ENCODE measurements around the gene SMCO2. TPM values are rescaled to one million over a fixed set of nuclear protein-coding genes. Genes with fewer than 3 reads are reported as not detected.

The SMCO2 gene
- total and polyA plus RNA-seq, 4 donors, result not detected

GRCh38 chr12:27498761-27499160, 52.2 kb downstream of the SMCO2 start:
- no peak overlapping the region for H3K4me3 ChIP-seq (ENCODE audit: low read depth in 1 of 3, low read length in 3 of 3)
- H3K4me1 ChIP-seq (ENCODE audit: control insufficient read depth in 4 of 4, insufficient read depth in 4 of 4, low read length in 3 of 4), result no peaks in the 10 kb centered on the region
- WGBS, result 76% methylated on average over 5 of the region's 5 CpGs
- TF ChIP-seq RXRA (IDR thresholded peaks at IDR 0.05) (no peak), JUND (IDR thresholded peaks at IDR 0.05) (no peak), FOXA1 (IDR thresholded peaks at IDR 0.05) (no peak), CTCF (IDR thresholded peaks at IDR 0.05; ENCODE audit: low read depth, low read length, missing input control) (no peak), NR2F2 (IDR thresholded peaks at IDR 0.05) (no peak), HNF4A (conservative IDR thresholded peaks at IDR 0.05) (no peak), GABPA (IDR thresholded peaks at IDR 0.05 in 1 of 2, conservative IDR thresholded peaks at IDR 0.05 in 1 of 2) (no peak), YY1 (IDR thresholded peaks at IDR 0.05) (no peak), REST (IDR thresholded peaks at IDR 0.05) (no peak), TAF1 (conservative IDR thresholded peaks at IDR 0.05) (no peak)
- no peaks in the 10 kb centered on the region for H3K36me3 ChIP-seq (ENCODE audit: control insufficient read depth in 4 of 4, insufficient read depth in 3 of 4, low read depth in 1 of 4, low read length in 3 of 4)
- no peaks in the 10 kb centered on the region for H3K9me3 ChIP-seq (ENCODE audit: control insufficient read depth in 4 of 4, low read length in 3 of 4)
- H3K27ac ChIP-seq (ENCODE audit: low read depth in 1 of 2, low read length in 2 of 2), result no peak overlapping the region
- H3K9ac ChIP-seq (ENCODE audit: low read depth in 1 of 2, low read length in 2 of 2), result no peak overlapping the region
- H3K27me3 ChIP-seq (ENCODE audit: control insufficient read depth in 4 of 4, insufficient read depth in 4 of 4, low read length in 3 of 4), result no peaks in the 10 kb centered on the region
- DNase-seq (ENCODE audit: low spot score), result no peak

- Histone ChIP-seq H3K9me3 (ENCODE audit: control insufficient read depth in 4 of 4, low read length in 3 of 4) (no peaks in the 10 kb centered on the region), H3K4me3 (ENCODE audit: low read depth in 1 of 3, low read length in 3 of 3) (no peak overlapping the region), H3K27ac (ENCODE audit: low read depth in 1 of 2, low read length in 2 of 2) (no peak overlapping the region), H3K36me3 (ENCODE audit: control insufficient read depth in 4 of 4, insufficient read depth in 3 of 4, low read depth in 1 of 4, low read length in 3 of 4) (no peaks in the 10 kb centered on the region), H3K9ac (ENCODE audit: low read depth in 1 of 2, low read length in 2 of 2) (no peak overlapping the region), H3K27me3 (ENCODE audit: control insufficient read depth in 4 of 4, insufficient read depth in 4 of 4, low read length in 3 of 4) (no peaks in the 10 kb centered on the region), H3K4me1 (ENCODE audit: control insufficient read depth in 4 of 4, insufficient read depth in 4 of 4, low read length in 3 of 4) (no peaks in the 10 kb centered on the region)
- DNase-seq (ENCODE audit: low spot score), result no peak
- WGBS, result 97% methylated on average over 3 of the region's 3 CpGs
- TF ChIP-seq FOXA1 (IDR thresholded peaks at IDR 0.05), result no peak
- TF ChIP-seq FOXA2 (IDR thresholded peaks at IDR 0.05), result no peak
- no peak for TF ChIP-seq RXRA (IDR thresholded peaks at IDR 0.05)
- no peak for TF ChIP-seq EGR1 (IDR thresholded peaks at IDR 0.05; ENCODE audit: low read depth in 2 of 2)
- TF ChIP-seq RAD21 (IDR thresholded peaks at IDR 0.05), result no peak
- no peak for TF ChIP-seq HNF4G (IDR thresholded peaks at IDR 0.05)
- no peak for TF ChIP-seq ATF3 (IDR thresholded peaks at IDR 0.05)
- TF ChIP-seq JUND (IDR thresholded peaks at IDR 0.05), result no peak
- no peak for TF ChIP-seq YY1 (IDR thresholded peaks at IDR 0.05)
- TF ChIP-seq SP1 (IDR thresholded peaks at IDR 0.05), result no peak
- no peak for TF ChIP-seq CTCF (IDR thresholded peaks at IDR 0.05; ENCODE audit: low read depth, low read length, missing input control)
- no peak for TF ChIP-seq NR2F2 (IDR thresholded peaks at IDR 0.05)
- TF ChIP-seq GABPA (IDR thresholded peaks at IDR 0.05 in 1 of 2, conservative IDR thresholded peaks at IDR 0.05 in 1 of 2), result no peak
- no peak for TF ChIP-seq ZBTB33 (IDR thresholded peaks at IDR 0.05)
- no peak for TF ChIP-seq TAF1 (conservative IDR thresholded peaks at IDR 0.05)
These were observed 52.8 kb downstream of the SMCO2 start for GRCh38 chr12:27499377-27499776.

All from liver (tissue), 9 donors.